G401 (cell line): Measurements from ENCODE around the gene ADGRA1. TPM values are rescaled to one million over a fixed set of nuclear protein-coding genes. Genes with fewer than 3 reads are reported as not detected.

Experiments used
- DNase-seq: peaks from one replicate; pipeline ENCODE4 v3.0.0-alpha.2; 2015; ENCODE audit warnings: low spot score
- in situ Hi-C: cut with HindIII; loops from 2 replicates; pipeline ENCODE4 v1.10.0; 2016; ENCODE audit warnings: low sequenced_read_pairs, mixed read lengths
- total RNA-seq: library from RNA; depleted of rRNA; stranded (reverse); fragments of >200 nt; shearing (Covaris generic); gene quantifications from 2 replicates; pipeline ENCODE4 v1.2.3, GENCODE V29; 2014; rRNA removed

Gene ADGRA1
- total RNA-seq, 1 experiment from 2014 or later, result not detected

GRCh38 chr10:133179651-133180050 is 91.9 kb downstream of the ADGRA1 start:
- in situ Hi-C loops, result no loop called here
- DNase-seq, result no peak

GRCh38 chr10:133180192-133180964 is 92.7 kb downstream of the ADGRA1 start:
- no peak for DNase-seq
- in situ Hi-C loops, result no loop called here

GRCh38 chr10:133180965-133181639 is 93.4 kb downstream of the ADGRA1 start:
- in situ Hi-C loops, result no loop called here
- DNase-seq, result no peak

Other genes with a start within 250 kb of the ADGRA1 start
- gene CFAP46, start 145.4 kb upstream of the ADGRA1 start, total RNA-seq, result 6.2 and 11.3 TPM in 2 replicates
- 0.47 and 4.0 TPM in 2 replicates for gene KNDC1, start 72.3 kb downstream of the ADGRA1 start, total RNA-seq
- not detected in 2 replicates for gene UTF1, start 142.3 kb downstream of the ADGRA1 start, total RNA-seq
- gene VENTX, start 149.9 kb downstream of the ADGRA1 start, total RNA-seq, result 0.12 TPM in 1 of 2 replicates, not detected in the other
- 0.68 and 12.7 TPM in 2 replicates for gene ADAM8, start 188.9 kb downstream of the ADGRA1 start, total RNA-seq
- gene TUBGCP2, start 220.9 kb downstream of the ADGRA1 start, total RNA-seq, result 71.4 and 73.3 TPM in 2 replicates
- gene ZNF511, start 221.0 kb downstream of the ADGRA1 start, total RNA-seq, result 60.7 and 97.4 TPM in 2 replicates
- gene CALY, start 249.0 kb downstream of the ADGRA1 start, total RNA-seq, result 53.3 and 63.5 TPM in 2 replicates